Astrocyte of the spinal cord (primary cell): Measurements from ENCODE around the gene PATJ.

Source experiments
- DNase-seq: peaks from one replicate; pipeline ENCODE4 v3.0.0; 2011; ENCODE audit warnings: low read depth, low spot score
- H3K4me3 ChIP-seq: 2 replicates; pipeline ENCODE4 v1.5.1; 2011; ENCODE audit warnings: low read depth, mild to moderate bottlenecking, low read length, moderate library complexity
- CTCF ChIP-seq: IDR thresholded peaks from 2 replicates; pipeline ENCODE4 v1.5.1; 2012; ENCODE audit warnings: low read depth, mild to moderate bottlenecking, low read length, inconsistent platforms
- in situ Hi-C: cut with HindIII; loops from 2 replicates; pipeline ENCODE4 v1.10.0; 2017; ENCODE audit warnings: low sequenced_read_pairs

PATJ gene

GRCh38 chr1:61922950-61923480, 180.7 kb downstream of the PATJ start:
- no peak for DNase-seq
- no peak for TF ChIP-seq CTCF
- H3K4me3 ChIP-seq = no peak overlapping the region
- in situ Hi-C loops = no loop called here

GRCh38 chr1:61925591-61926298, 183.5 kb downstream of the PATJ start:
- no peak overlapping the region for H3K4me3 ChIP-seq
- no peak for DNase-seq
- no peak for TF ChIP-seq CTCF
- in situ Hi-C loops = no loop called here

- in situ Hi-C loops = no loop called here
- TF ChIP-seq CTCF = no peak
Measured at GRCh38 chr1:61926597-61926996, 184.3 kb downstream of the PATJ start.

GRCh38 chr1:61930116-61930645, 187.9 kb downstream of the PATJ start:
- no peak overlapping the region for H3K4me3 ChIP-seq
- DNase-seq = peak; percentile 34
- TF ChIP-seq CTCF = no peak
- in situ Hi-C loops = no loop called here

More at GRCh38 chr1:61926597-61926996, 184.3 kb downstream of the PATJ start:
- no peak for DNase-seq
- H3K4me3 ChIP-seq = no peak overlapping the region

GRCh38 chr1:61931587-61932279, 189.5 kb downstream of the PATJ start:
- TF ChIP-seq CTCF = no peak
- no peak for DNase-seq
- in situ Hi-C loops = no loop called here
- no peak overlapping the region for H3K4me3 ChIP-seq

- no peak for TF ChIP-seq CTCF
- no peak overlapping the region for H3K4me3 ChIP-seq
- no peak for DNase-seq
- in situ Hi-C loops = no loop called here
Measured at GRCh38 chr1:61935516-61935915, 193.2 kb downstream of the PATJ start.
